NCI-H446 treated with DMSO at 0.1 percent for 48 hours (cell line): ENCODE measurements around the gene SEPHS2.

Experiments
- DNase-seq: peaks from one replicate; lab custom pipeline; 2025; lab: John Stamatoyannopoulos, UW

Gene SEPHS2

DNA sequence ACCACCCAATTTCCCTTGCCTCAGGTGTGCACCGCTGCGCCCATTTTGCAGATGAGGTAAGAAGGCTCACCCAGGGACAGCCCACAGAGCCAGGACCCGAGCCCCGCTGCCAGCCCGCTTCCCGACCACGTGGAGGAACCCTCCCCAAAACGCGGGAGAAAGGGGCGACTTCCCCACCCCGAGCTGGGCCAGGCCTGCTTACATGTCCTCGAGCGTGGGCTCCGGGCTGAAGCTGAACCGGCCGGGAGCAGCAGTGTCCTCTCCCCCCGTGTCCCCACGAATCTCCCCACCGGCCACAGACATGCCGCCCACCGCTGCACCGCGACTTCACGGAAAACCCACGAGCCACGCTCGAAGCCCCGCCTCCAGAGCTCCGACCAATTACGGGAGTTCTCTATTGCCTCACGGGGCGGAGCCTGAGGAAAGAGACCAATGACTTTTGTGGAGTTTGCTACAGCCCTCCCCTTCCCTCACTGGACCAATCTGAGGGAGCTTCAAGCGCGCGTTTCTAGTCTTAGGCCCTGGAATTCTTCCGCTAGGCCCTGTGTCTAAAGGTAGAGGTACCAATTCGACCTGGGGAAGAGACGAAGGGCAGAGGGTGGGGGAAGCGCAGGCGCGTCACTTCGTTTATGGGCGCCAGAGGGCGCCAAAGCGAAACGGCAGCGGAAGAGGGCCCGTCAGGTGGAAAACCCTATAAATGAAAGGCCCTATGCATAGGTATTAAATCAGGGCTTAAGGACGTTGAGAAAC lies 15.8 kb downstream of the SEPHS2 start, which contains the start of gene DCTPP1:
Gene DCTPP1, minus strand, starts transcription at position 353 of the 750 bp plus-strand sequence. Its CDS starts 50 bp downstream, at position 303.
- peak; percentile 97 for DNase-seq

DNA sequence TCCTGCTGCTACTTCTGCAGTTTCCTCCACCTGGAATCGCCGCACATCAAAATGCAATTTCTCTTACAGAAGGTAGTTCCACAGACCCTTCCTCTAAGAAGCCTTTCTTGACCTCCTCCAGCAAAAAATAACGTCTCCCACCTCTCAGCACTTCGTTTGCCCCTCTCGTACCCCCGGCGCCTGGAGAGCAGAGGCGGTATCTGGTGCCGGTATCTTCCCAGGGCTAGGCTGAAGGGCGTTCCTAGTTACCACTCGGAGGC lies 16.3 kb downstream of the SEPHS2 start:
- no peak for DNase-seq

- no peak for DNase-seq
Observed at GRCh38 chr16:30428055-30428454, 17.6 kb downstream of the SEPHS2 start.

DNA sequence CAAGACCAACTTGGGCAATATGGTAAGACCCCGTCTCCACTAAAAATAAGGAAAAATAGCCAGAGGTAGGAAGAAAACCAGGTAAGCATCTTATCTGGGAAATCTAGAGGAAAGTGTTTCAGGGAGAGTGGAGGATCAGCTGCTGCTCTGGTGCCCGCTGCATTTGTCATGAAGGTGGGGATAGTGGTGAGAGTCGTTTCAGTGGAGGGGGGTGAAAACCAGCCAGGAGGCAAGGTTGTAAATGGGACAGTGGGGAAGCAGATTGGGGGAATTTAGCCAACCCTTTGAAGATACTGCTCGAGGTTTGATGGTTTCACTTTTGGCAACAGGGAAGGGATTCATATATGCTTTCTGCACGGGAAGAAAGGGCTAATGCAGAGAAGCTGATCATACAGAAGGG lies 24.7 kb downstream of the SEPHS2 start:
- no peak for DNase-seq

DNA sequence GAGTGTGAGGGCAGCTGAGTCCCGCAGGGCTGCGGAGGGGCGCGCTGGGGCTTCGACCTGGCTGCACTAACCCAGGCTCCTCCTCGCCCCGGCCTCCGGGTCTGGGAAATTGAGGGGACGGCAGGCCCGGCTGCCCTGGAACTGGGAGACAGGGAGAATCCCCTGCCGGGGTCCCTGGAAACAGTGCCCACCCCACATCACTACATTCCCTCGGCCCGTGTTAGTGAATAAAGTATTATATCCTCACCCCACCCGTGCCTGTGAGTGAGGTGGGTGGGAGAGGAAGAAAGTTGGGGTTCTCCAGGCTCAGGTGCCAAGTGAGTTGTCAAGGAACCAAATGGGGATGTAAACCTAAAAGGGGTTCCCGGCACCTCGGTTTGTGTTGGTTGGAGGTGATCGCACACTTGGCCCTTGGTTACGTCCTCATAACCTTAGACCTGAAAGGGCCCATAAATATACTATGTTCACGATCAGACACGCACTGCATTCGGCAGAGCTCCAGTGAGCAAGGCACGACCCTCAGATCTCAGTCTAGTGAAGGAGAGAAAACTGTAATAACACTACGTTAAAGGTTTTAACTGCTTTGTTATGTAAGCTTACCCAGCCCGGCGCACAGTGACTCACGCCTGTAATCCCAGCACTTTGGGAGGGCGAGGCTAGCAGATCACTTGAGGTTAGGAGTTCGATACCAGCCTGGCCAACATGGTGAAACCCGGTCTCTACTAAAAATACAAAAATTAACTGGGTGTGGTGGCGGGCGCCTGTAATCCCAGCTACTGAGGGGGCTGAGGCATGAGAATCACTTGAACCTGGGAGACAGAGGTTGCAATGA lies 27.1 kb downstream of the SEPHS2 start:
- DNase-seq, result no peak

DNA sequence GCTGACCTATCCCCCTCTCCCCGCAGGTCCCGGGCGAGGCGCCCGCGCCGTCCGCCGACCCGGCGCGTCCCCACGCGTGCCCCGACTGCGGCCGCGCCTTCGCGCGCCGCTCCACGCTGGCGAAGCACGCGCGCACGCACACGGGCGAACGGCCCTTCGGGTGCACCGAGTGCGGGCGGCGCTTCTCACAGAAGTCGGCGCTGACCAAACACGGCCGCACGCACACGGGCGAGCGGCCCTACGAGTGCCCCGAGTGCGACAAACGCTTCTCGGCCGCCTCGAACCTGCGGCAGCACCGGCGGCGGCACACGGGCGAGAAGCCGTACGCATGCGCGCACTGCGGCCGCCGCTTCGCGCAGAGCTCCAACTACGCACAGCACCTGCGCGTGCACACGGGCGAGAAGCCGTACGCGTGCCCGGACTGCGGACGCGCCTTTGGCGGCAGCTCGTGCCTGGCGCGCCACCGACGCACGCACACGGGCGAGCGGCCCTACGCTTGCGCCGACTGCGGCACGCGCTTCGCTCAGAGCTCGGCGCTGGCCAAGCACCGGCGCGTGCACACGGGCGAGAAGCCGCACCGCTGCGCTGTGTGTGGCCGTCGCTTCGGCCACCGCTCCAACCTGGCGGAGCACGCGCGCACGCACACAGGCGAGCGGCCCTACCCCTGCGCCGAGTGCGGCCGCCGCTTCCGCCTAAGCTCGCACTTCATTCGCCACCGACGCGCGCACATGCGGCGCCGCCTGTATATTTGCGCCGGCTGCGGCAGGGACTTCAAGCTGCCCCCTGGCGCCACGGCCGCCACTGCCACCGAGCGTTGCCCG lies 27.9 kb downstream of the SEPHS2 start:
- no peak for DNase-seq

- DNase-seq, result no peak
Observed at GRCh38 chr16:30416624-30417528, 28.8 kb downstream of the SEPHS2 start.

DNA sequence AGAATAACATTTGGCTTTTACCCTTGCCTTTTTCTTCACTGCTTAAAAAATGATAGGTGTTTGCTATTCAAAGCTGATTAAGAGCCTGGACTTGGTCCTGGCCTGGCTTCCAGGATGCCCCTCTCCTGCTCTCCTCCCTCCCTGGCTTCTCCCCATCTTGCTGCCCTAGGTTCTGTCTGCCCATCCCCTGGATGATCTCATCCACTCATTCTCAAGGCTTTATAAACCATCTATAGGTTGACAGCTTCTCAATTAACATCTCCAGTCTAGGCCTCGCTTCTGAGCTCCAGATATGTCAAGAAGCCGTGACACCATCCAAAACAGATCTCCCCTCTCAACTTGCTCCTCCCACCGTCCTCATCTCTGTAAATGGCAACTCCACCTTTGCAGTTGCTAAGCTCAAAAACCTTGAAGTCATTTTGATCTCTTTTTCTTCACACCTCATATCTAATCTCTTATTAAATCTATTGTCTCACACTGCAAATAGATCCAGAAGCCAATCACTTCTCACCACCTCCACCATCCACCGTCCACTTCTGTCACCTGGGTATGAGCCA lies 29.5 kb downstream of the SEPHS2 start:
- DNase-seq, result no peak

DNA sequence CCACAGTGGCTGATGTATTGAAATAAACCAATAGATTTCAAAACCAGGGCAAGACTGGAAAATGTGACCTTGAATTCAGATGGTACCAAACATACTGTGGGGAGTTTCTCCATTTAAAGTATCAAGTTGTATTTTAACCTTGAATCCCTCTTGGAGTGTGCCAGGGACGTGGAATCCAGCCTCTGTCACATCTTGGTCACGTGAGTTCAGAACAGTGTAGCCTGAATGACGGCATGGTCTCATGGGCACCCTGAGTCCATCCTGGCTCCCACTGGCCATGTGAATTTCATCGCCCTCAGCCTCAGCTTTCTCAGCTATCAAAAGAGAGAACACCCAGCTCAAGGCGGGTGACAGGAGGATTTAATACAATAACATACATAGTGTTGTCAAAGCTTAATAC lies 31.5 kb downstream of the SEPHS2 start:
- DNase-seq, result no peak

- no peak for DNase-seq
Observed at GRCh38 chr16:30413112-30413806, 32.4 kb downstream of the SEPHS2 start.

- DNase-seq, result peak; percentile 51
Observed at GRCh38 chr16:30409125-30410060, 36.3 kb downstream of the SEPHS2 start.

- no peak for DNase-seq
Observed at GRCh38 chr16:30407804-30408534, 37.7 kb downstream of the SEPHS2 start.

DNA sequence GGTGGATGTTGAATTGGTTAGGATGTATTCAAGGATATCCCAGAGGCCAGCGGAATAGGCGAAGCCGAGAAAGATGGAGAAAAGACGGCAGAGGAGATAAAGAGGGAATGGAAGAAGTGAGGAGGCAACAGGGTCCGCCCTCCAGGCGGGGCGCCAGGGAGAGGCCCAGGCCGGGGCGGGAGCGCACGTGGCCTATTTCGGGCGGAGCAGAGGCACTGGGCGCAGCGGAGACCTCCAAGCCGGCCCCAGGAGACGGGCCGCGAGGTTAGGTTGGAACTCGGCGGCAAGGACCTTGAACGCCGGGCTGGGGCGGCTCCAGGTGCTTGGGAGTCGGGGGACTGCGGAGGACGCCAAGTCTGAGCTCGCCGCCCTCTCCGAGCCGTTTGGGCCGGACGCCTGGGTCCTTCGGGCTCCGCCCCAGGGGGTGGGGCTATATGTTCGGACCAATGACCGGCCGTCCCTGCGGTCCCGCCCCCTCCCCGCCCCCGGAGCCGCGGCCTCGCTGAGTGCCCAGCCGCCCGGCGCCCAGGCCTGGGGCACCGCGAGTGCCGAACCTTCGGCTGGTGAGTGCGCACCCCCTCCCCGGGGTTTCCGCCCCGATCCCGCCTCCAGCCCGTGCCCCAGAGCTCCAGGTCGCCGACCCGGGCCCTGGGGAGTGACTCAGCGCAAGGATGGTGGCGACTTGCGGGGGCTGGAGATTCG lies 38.4 kb downstream of the SEPHS2 start, which contains the start of gene ZNF771:
Gene ZNF771, plus strand, starts transcription at position 505 of the 702 bp plus-strand sequence. CDS start 448 bp downstream, outside the sequence.
- DNase-seq, result peak; percentile 61

DNA sequence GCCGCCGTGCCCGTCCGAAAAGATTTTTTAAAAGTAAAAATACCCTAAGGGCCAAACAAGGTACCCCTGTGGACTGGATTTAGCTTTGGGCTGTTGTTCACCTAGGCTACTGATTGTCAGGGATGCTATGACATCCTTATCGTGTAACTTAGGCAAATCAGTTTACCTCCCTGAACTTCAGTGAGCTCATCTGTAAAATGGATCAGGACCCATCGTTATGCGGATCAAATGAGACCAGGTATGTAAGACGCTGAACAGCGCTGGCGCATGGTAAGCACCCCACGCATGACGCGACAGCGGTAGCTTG lies 38.9 kb downstream of the SEPHS2 start:
- no peak for DNase-seq

GRCh38 chr16:30401768-30402425 lies 43.8 kb downstream of the SEPHS2 start:
- DNase-seq, result no peak

GRCh38 chr16:30399435-30400186 lies 46.1 kb downstream of the SEPHS2 start:
- DNase-seq, result no peak
